Measurements from ENCODE around the gene ANP32D.

DNA sequence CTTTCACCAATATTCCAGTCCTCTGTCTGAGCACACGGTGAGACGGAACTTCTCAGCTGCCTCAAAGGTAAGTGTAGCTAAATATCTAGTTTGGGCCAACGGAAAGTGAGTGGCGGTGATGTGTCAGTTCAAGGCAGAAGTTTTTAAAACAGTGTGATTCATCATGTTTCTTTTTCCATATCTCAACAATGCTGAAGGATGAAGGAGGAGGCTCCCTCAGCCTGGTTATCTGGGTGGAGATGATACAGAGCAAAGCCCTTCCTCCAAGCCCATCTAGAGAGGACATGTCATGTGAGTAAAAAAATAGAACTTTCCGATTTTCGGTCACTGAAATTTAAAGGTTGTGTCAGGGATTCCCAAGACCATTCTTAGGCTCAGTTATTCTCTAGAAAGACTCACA lies 13.1 kb upstream of the ANP32D start:
- TF ChIP-seq POLR2AphosphoS5 (IDR thresholded peaks at IDR 0.05), result no peak
- TF ChIP-seq, protein P1, sequence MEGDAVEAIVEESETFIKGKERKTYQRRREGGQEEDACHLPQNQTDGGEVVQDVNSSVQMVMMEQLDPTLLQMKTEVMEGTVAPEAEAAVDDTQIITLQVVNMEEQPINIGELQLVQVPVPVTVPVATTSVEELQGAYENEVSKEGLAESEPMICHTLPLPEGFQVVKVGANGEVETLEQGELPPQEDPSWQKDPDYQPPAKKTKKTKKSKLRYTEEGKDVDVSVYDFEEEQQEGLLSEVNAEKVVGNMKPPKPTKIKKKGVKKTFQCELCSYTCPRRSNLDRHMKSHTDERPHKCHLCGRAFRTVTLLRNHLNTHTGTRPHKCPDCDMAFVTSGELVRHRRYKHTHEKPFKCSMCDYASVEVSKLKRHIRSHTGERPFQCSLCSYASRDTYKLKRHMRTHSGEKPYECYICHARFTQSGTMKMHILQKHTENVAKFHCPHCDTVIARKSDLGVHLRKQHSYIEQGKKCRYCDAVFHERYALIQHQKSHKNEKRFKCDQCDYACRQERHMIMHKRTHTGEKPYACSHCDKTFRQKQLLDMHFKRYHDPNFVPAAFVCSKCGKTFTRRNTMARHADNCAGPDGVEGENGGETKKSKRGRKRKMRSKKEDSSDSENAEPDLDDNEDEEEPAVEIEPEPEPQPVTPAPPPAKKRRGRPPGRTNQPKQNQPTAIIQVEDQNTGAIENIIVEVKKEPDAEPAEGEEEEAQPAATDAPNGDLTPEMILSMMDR (IDR thresholded peaks at IDR 0.05), result no peak

All from breast epithelium (tissue), 3 donors.